IMR-90 (cell line): ENCODE data around the gene RAB39A. TPM values are rescaled to one million over a fixed set of nuclear protein-coding genes. Genes with fewer than 3 reads are reported as not detected.
"Not testable (repeated sequence)": the region's sequence is repeated elsewhere in the genome, so short reads cannot be mapped to it uniquely, and the experiment has no call there.

Source experiments
- ATAC-seq: fragments of 200-7000 bp; cut with Tn5 transposase; 2 replicates; pipeline ENCODE4 v1.9.1; 2020; ENCODE audit warnings: low read depth, mild to moderate bottlenecking, moderate library complexity
- BruUV-seq: library from RNA; stranded (reverse); fragments of 400-500 nt; replicated peaks from 2 replicates; lab custom pipeline; 2021; lab: Mats Ljungman, UMichigan
- CTCF ChIA-PET: fragments of 300-600 bp; formaldehyde crosslinking; extraction: SDS; loops from one replicate; lab custom pipeline; 2021; ENCODE audit warnings: antibody characterized with exemption; lab: Yijun Ruan, JAX
- POLR2A ChIA-PET: fragments of 300-600 bp; sonication (Branson Sonifier 250); formaldehyde crosslinking; loops from one replicate; lab custom pipeline; 2022; ENCODE audit warnings: antibody characterized with exemption; ENCODE audit not compliant: unreplicated experiment; lab: Charles Lee
- DNase-seq: peaks from one replicate; pipeline ENCODE4 v3.0.0; 2013
- H2AFZ ChIP-seq: replicated peaks from 2 replicates; pipeline ENCODE3; 2013; ENCODE audit warnings: low read length, mild to moderate bottlenecking; ENCODE audit not compliant: poor library complexity
- H2AK5ac ChIP-seq: 2 replicates; pipeline ENCODE4 v1.6.1; 2013; ENCODE audit warnings: low read depth, low read length, inconsistent platforms
- H2AK9ac ChIP-seq: replicated peaks from 2 replicates; pipeline ENCODE3; 2013; ENCODE audit warnings: mild to moderate bottlenecking, low read depth, low read length, moderate library complexity; ENCODE audit not compliant: poor library complexity
- H2BK120ac ChIP-seq: 2 replicates; pipeline ENCODE4 v1.6.1; 2013; ENCODE audit warnings: low read depth, low read length, inconsistent platforms
- H2BK15ac ChIP-seq: 3 replicates; pipeline ENCODE4 v1.6.1; 2013; ENCODE audit warnings: low read depth, low read length, inconsistent platforms
- H2BK20ac ChIP-seq: 2 replicates; pipeline ENCODE4 v1.6.1; 2013; ENCODE audit warnings: low read depth, mild to moderate bottlenecking, inconsistent platforms, low read length, moderate library complexity
- H2BK5ac ChIP-seq: 2 replicates; pipeline ENCODE4 v1.6.1; 2013; ENCODE audit warnings: mild to moderate bottlenecking, low read depth, low read length, inconsistent platforms; ENCODE audit not compliant: poor library complexity, severe bottlenecking
- H3K14ac ChIP-seq: replicated peaks from 2 replicates; pipeline ENCODE4 v1.6.1; 2013; ENCODE audit warnings: low read depth, low read length, inconsistent platforms
- H3K18ac ChIP-seq: 2 replicates; pipeline ENCODE4 v1.6.1; 2013; ENCODE audit warnings: low read depth, low read length, control low read depth
- H3K23ac ChIP-seq: 2 replicates; pipeline ENCODE4 v1.6.1; 2013; ENCODE audit warnings: low read depth, low read length, inconsistent platforms
- H3K27ac ChIP-seq: 2 replicates; pipeline ENCODE4 v1.5.1; 2013; ENCODE audit warnings: mild to moderate bottlenecking, control low read depth, low read length; ENCODE audit not compliant: insufficient read depth
- H3K27me3 ChIP-seq: 2 replicates; pipeline ENCODE4 v1.6.1; 2013; ENCODE audit warnings: low read length; ENCODE audit not compliant: control insufficient read depth, insufficient read depth
- H3K36me3 ChIP-seq: 2 replicates; pipeline ENCODE4 v1.6.1; 2013; ENCODE audit warnings: low read length, mixed read lengths; ENCODE audit not compliant: control insufficient read depth, insufficient read depth
- H3K4ac ChIP-seq: 2 replicates; pipeline ENCODE4 v1.6.1; 2013; ENCODE audit warnings: low read depth, low read length, inconsistent platforms
- H3K4me1 ChIP-seq: 2 replicates; pipeline ENCODE4 v1.6.1; 2013; ENCODE audit warnings: low read length, mixed read lengths; ENCODE audit not compliant: control insufficient read depth, insufficient read depth
- H3K4me2 ChIP-seq: 2 replicates; pipeline ENCODE4 v1.6.1; 2013; ENCODE audit warnings: low read depth, mild to moderate bottlenecking, control low read depth, low read length, moderate library complexity
- H3K4me3 ChIP-seq: 2 replicates; pipeline ENCODE4 v1.5.1; 2013; ENCODE audit warnings: low read depth, mild to moderate bottlenecking, control low read depth, low read length, moderate library complexity; ENCODE audit not compliant: insufficient read depth
- H3K56ac ChIP-seq: 2 replicates; pipeline ENCODE4 v1.6.1; 2013; ENCODE audit warnings: low read length, inconsistent platforms; ENCODE audit not compliant: insufficient read depth; ENCODE audit errors: extremely low read depth
- H3K79me1 ChIP-seq, 2 experiments: 2 replicates each; pipeline ENCODE4 v1.6.1; 2013; ENCODE audit warnings: low read length in 2 of 2, inconsistent platforms in 1 of 2, low read depth in 1 of 2
- H3K9ac ChIP-seq: 2 replicates; pipeline ENCODE4 v1.6.1; 2013; ENCODE audit warnings: low read depth, low read length, control low read depth
- H3K9me1 ChIP-seq: 2 replicates; pipeline ENCODE4 v1.6.1; 2013; ENCODE audit warnings: low read length, inconsistent platforms; ENCODE audit not compliant: insufficient read depth
- H3K9me3 ChIP-seq: 2 replicates; pipeline ENCODE4 v1.6.1; 2013; ENCODE audit warnings: low read length; ENCODE audit not compliant: control insufficient read depth, insufficient read depth
- H4K20me1 ChIP-seq: 2 replicates; pipeline ENCODE4 v1.6.1; 2013; ENCODE audit warnings: low read length, inconsistent platforms; ENCODE audit not compliant: insufficient read depth
- H4K5ac ChIP-seq: 2 replicates; pipeline ENCODE4 v1.6.1; 2013; ENCODE audit warnings: mild to moderate bottlenecking, low read depth, low read length, control low read depth
- H4K8ac ChIP-seq, 2 experiments: 2 replicates each; pipeline ENCODE4 v1.6.1; 2013; ENCODE audit warnings: low read depth in 2 of 2, low read length in 2 of 2, control low read depth in 1 of 2, inconsistent platforms in 1 of 2
- H4K91ac ChIP-seq: 2 replicates; pipeline ENCODE4 v1.6.1; 2013; ENCODE audit warnings: low read depth, low read length, inconsistent platforms; ENCODE audit not compliant: insufficient read depth
- FOS ChIP-seq: fragments of 150-350 bp; IDR thresholded peaks from 2 replicates; pipeline ENCODE4 v1.6.1; 2016; ENCODE audit warnings: low read depth, low read length
- POLR2A ChIP-seq: IDR thresholded peaks from 2 replicates; pipeline ENCODE4 v1.6.1; 2012; ENCODE audit warnings: mild to moderate bottlenecking, low read depth, low read length
- RAD21 ChIP-seq: IDR thresholded peaks from 2 replicates; pipeline ENCODE4 v1.6.1; 2012; ENCODE audit warnings: low read length, improper control_type of control experiment
- RFX5 ChIP-seq: IDR thresholded peaks from 2 replicates; pipeline ENCODE4 v1.8.0; 2012; ENCODE audit warnings: low read depth, mild to moderate bottlenecking, low read length, moderate library complexity
- SMC3 ChIP-seq: fragments of 150-350 bp; IDR thresholded peaks from 2 replicates; pipeline ENCODE4 v1.6.1; 2016; ENCODE audit warnings: low read depth, mild to moderate bottlenecking, antibody characterized with exemption, low read length, moderate library complexity
- WGBS, 2 experiments: methylation state at CpG; one replicate each; pipeline versions ENCODE4 v1.1.5 to v1.1.7; 2013; ENCODE audit warnings: missing lambda C conversion rate in 2 of 2; ENCODE audit not compliant: insufficient read length in 1 of 2; ENCODE audit errors: extremely low coverage in 2 of 2; 5-methylcytosine and 5-hydroxymethylcytosine counted together
- dilution Hi-C: fragments of 300-500 bp; cut with HindIII; formaldehyde crosslinking; loops from one replicate; pipeline ENCODE4 v1.14.3; 2018; ENCODE audit warnings: low sequenced_read_pairs; ENCODE audit not compliant: unreplicated experiment
- in situ Hi-C: fragments of 300-500 bp; cut with MboI; formaldehyde crosslinking; loops from 3 replicates; pipeline ENCODE4 v1.14.3; 2019; ENCODE audit warnings: low sequenced_read_pairs, inconsistent platforms, mixed read lengths
- intact Hi-C: fragments of 100-400 bp; cut with micrococcal nuclease; formaldehyde crosslinking; loops from 2 replicates; pipeline ENCODE4 v1.10.0; 2022
- polyA plus RNA-seq, 3 experiments: library from polyadenylated mRNA; depleted of rRNA; stranded (reverse); fragments of >200 nt; gene quantifications; 2 replicates each; pipeline ENCODE4 v1.2.3, GENCODE V29; 2012; ENCODE audit warnings: low replicate concordance in 1 of 3
- total RNA-seq: library from RNA; depleted of rRNA; stranded (reverse); fragments of >200 nt; gene quantifications from 2 replicates; pipeline ENCODE4 v1.2.3, GENCODE V29; 2012

Gene RAB39A
- total and polyA plus RNA-seq, 2 of the 4 experiments (the other 2 are of a cell fraction) = not detected

GRCh38 chr11:107928046-107928766 is at the start of gene RAB39A (continued):
- TF ChIP-seq SMC3 = no peak
- no peak for TF ChIP-seq POLR2A
- no peak for TF ChIP-seq FOS
- no peak for TF ChIP-seq RFX5
- no peak for TF ChIP-seq RAD21

- H2BK15ac ChIP-seq, BruUV-seq, H3K14ac ChIP-seq, H2AK9ac ChIP-seq, DNase-seq, H3K27me3 ChIP-seq, H4K91ac ChIP-seq, H3K4ac ChIP-seq, H4K20me1 ChIP-seq, in situ Hi-C loops, H3K23ac ChIP-seq, H3K9me3 ChIP-seq, H2BK120ac ChIP-seq, H3K9me1 ChIP-seq, H3K18ac ChIP-seq, H2AFZ ChIP-seq, H2AK5ac ChIP-seq, dilution Hi-C loops, ATAC-seq, H3K9ac ChIP-seq, H4K5ac ChIP-seq, CTCF ChIA-PET, H2BK5ac ChIP-seq, H3K36me3 ChIP-seq, intact Hi-C loops, H2BK20ac ChIP-seq, H3K79me1 ChIP-seq, H3K4me3 ChIP-seq, H3K27ac ChIP-seq, H4K8ac ChIP-seq, H3K56ac ChIP-seq, H3K4me1 ChIP-seq, H3K4me2 ChIP-seq, POLR2A ChIA-PET: not testable (repeated sequence)
- no CpG with 5 or more reads among the region's 9 CpGs for WGBS, 2 experiments
These were observed 46.8 kb upstream of the RAB39A start for GRCh38 chr11:107881471-107881870.
